Rectal smooth muscle tissue (tissue), 1 donor: ENCODE measurements around the gene IGSF21.

Experiments used
- H3K27ac ChIP-seq: one replicate; pipeline ENCODE4 v1.7.0; 2013; ENCODE audit warnings: low read depth, low read length, inconsistent platforms
- H3K27me3 ChIP-seq: one replicate; pipeline ENCODE4 v1.7.0; 2013; ENCODE audit warnings: low read length; ENCODE audit not compliant: control insufficient read depth, insufficient read depth
- H3K36me3 ChIP-seq: one replicate; pipeline ENCODE4 v1.7.0; 2013; ENCODE audit warnings: low read length; ENCODE audit not compliant: control insufficient read depth, insufficient read depth
- H3K4me1 ChIP-seq: one replicate; pipeline ENCODE4 v1.7.0; 2013; ENCODE audit warnings: low read length; ENCODE audit not compliant: control insufficient read depth, insufficient read depth
- H3K4me3 ChIP-seq: one replicate; pipeline ENCODE4 v1.7.0; 2013; ENCODE audit warnings: low read length
- H3K9ac ChIP-seq: one replicate; pipeline ENCODE4 v1.7.0; 2013; ENCODE audit warnings: low read length

Gene IGSF21

DNA sequence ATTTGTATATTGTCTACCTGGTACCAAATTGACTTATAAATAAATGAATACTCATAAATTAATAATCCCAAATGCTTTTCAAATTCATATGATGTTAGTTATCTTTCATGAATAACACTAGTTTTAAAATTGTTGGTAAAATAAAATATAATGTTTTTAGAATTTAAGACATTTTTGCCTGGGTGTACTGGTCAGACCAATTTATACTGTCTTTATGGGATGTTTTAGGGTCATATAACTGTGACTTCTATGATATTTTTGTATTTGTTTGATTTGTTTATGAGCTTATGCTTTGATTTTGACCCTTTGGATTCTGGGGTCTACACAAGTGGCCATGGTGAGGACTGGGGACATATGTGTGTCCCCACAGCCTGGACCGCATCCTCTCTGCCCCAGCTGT lies 319.0 kb downstream of the IGSF21 start:
- H3K27me3 ChIP-seq, result no peaks in the 10 kb centered on the region
- H3K27ac ChIP-seq, result no peak overlapping the region
- H3K9ac ChIP-seq, result no peak overlapping the region
- no peak overlapping the region for H3K4me3 ChIP-seq
- H3K4me1 ChIP-seq, result no peaks in the 10 kb centered on the region
- H3K36me3 ChIP-seq, result no peaks in the 10 kb centered on the region
